Kidney (tissue), 14 donors: Measurements from ENCODE around the gene AUTS2. TPM values are rescaled to one million over a fixed set of nuclear protein-coding genes. Genes with fewer than 3 reads are reported as not detected.

Experiments
- DNase-seq, 5 donors: peaks; one replicate each; pipeline ENCODE4 v3.0.0-alpha.2; 2013 to 2020
- FAIRE-seq: peaks from 2 replicates; lab custom pipeline; 2012; peaks lifted over from hg19 to GRCh38; lab: Jason Lieb, UNC
- H3K27ac ChIP-seq, 2 donors: one replicate each; pipeline ENCODE4 v1.7.0; 2013; ENCODE audit warnings: low read depth in 2 of 2, low read length in 2 of 2, inconsistent platforms in 1 of 2
- H3K27me3 ChIP-seq: one replicate; pipeline ENCODE4 v1.7.1; 2013; ENCODE audit warnings: low read length, inconsistent platforms; ENCODE audit not compliant: control insufficient read depth, insufficient read depth
- H3K36me3 ChIP-seq, 3 donors: one replicate each; pipeline versions ENCODE4 v1.7.0 to v1.7.1; 2013; ENCODE audit warnings: low read length in 3 of 3, control low read depth in 1 of 3, inconsistent platforms in 1 of 3; ENCODE audit not compliant: insufficient read depth in 3 of 3, control insufficient read depth in 2 of 3
- H3K4me1 ChIP-seq, 3 donors: one replicate each; pipeline versions ENCODE4 v1.7.0 to v1.7.1; 2013; ENCODE audit warnings: low read length in 3 of 3, inconsistent platforms in 1 of 3, low read depth in 1 of 3; ENCODE audit not compliant: control insufficient read depth in 2 of 3, insufficient read depth in 2 of 3
- H3K4me3 ChIP-seq, 3 donors: one replicate each; pipeline versions ENCODE4 v1.7.0 to v1.8.1; 2013; ENCODE audit warnings: low read length in 3 of 3, control low read depth in 1 of 3, inconsistent platforms in 1 of 3
- H3K9ac ChIP-seq, 3 donors: one replicate each; pipeline versions ENCODE4 v1.7.0 to v1.7.1; 2013; ENCODE audit warnings: low read length in 3 of 3, control low read depth in 1 of 3, inconsistent platforms in 1 of 3
- H3K9me3 ChIP-seq, 3 donors: one replicate each; pipeline versions ENCODE4 v1.7.0 to v1.7.1; 2013; ENCODE audit warnings: low read length in 3 of 3, control low read depth in 1 of 3, inconsistent platforms in 1 of 3; ENCODE audit not compliant: control insufficient read depth in 2 of 3, insufficient read depth in 1 of 3
- intact Hi-C: fragments of 100-400 bp; cut with DNase I; formaldehyde crosslinking; loops from one replicate; pipeline ENCODE4 v1.11.1; 2022
- polyA plus RNA-seq: library from polyadenylated mRNA; stranded (reverse); fragments of 350-450 nt; fragmentation: Illumina TruSeq; extraction: RNeasy Lipid Tissue Mini Kit (QIAGEN cat#74804); gene quantifications from one replicate; pipeline ENCODE4 v1.2.3, GENCODE V29; 2014; ENCODE audit warnings: low read depth, low replicate concordance; ENCODE audit not compliant: insufficient read depth
- total RNA-seq: library from RNA; stranded (reverse); fragmentation: NEBNext Ultra II Directional; extraction: Animal tissue kit (Norgen Biotek cat#: 25700); gene quantifications from one replicate; pipeline ENCODE4 v1.2.1, GENCODE V29; 2021
- TF ChIP-seq, protein P1 (sequence below): IDR thresholded peaks from 3 replicates; pipeline ENCODE4 v1.5.1; 2012; ENCODE audit warnings: mild to moderate bottlenecking, moderate library complexity, borderline replicate concordance; ENCODE audit not compliant: insufficient read depth; ENCODE audit errors: extremely low read depth
- donor health status: control.
- donor health status: control.
- donor health status: control.
- donor health status: control.
- donor health status: control.
- donor health status: DM: yes; HTN: yes; CAD: no.
- donor health status: Normal renal cell carcinoma (clear cell type).

AUTS2 gene
- total and polyA plus RNA-seq, 2 donors from 2014 or later, result 5.2 to 33.8 TPM

DNA sequence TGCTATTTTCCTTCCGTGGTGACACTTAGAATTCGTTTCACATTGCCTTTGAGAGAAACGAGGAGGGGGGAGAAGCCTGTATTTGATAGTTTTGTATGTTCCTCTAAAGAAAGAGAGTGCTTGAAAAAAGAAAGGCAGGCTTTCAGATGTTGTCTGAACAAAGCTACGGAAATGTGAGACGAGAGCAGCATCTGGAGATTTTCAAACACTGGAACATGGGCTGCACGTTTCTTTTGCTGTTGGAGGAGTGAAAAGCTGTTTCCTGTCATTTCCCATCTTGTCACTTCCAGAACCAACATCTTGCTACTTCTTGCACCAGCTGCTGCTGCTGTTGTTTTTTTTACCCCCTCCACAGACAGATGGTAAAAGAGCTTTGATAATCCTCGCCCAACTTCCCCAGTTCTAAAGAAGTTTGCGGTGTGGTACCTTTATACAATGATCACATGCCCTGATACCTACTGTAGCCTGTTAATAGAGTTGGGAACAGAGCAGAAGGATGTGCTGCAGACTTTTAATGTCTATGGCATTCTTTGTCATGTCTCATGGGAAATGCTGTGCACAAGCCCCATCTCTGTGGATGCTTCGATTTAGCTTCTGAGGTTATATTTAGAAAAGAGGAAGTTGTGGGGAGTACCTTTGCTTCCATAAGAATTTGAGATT is 408.1 kb downstream of the AUTS2 start:
- TF ChIP-seq, protein P1, sequence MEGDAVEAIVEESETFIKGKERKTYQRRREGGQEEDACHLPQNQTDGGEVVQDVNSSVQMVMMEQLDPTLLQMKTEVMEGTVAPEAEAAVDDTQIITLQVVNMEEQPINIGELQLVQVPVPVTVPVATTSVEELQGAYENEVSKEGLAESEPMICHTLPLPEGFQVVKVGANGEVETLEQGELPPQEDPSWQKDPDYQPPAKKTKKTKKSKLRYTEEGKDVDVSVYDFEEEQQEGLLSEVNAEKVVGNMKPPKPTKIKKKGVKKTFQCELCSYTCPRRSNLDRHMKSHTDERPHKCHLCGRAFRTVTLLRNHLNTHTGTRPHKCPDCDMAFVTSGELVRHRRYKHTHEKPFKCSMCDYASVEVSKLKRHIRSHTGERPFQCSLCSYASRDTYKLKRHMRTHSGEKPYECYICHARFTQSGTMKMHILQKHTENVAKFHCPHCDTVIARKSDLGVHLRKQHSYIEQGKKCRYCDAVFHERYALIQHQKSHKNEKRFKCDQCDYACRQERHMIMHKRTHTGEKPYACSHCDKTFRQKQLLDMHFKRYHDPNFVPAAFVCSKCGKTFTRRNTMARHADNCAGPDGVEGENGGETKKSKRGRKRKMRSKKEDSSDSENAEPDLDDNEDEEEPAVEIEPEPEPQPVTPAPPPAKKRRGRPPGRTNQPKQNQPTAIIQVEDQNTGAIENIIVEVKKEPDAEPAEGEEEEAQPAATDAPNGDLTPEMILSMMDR, result no peak
- no peaks in the 10 kb centered on the region for H3K9me3 ChIP-seq
- no peak overlapping the region for H3K27ac ChIP-seq
- DNase-seq (peak in 3 of 5 donors; percentile 57 to 87 (median 81)), FAIRE-seq (no peak)
- H3K36me3 ChIP-seq, result no peaks in the 10 kb centered on the region
- H3K27me3 ChIP-seq, result no peaks in the 10 kb centered on the region
- H3K4me3 ChIP-seq, result no peak overlapping the region
- no peaks in the 10 kb centered on the region for H3K4me1 ChIP-seq
- no peak overlapping the region for H3K9ac ChIP-seq
- intact Hi-C loops, result no loop called here

DNA sequence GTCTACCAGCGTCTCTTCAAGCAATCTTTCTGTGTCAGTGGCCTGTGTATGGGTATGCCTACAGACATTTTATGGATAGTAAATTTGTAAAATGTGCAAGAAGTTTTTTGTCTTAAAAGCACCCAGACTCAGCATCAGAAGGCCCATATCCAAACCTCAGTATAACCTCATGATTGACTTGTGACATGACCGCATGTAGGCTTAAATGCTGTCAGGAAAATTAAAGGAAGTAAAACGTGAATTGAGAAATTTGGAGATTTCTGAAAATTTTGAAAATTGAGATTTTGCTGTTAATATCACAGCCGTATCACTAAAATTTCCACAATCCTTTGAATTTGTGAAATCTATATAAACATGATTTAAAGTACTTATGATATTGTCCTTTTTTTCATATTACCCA is 410.2 kb downstream of the AUTS2 start:
- FAIRE-seq, result no peak
- Histone ChIP-seq H3K36me3 (no peaks in the 10 kb centered on the region), H3K4me3 (no peak overlapping the region), H3K27ac (no peak overlapping the region), H3K27me3 (no peaks in the 10 kb centered on the region), H3K9me3 (no peaks in the 10 kb centered on the region), H3K9ac (no peak overlapping the region), H3K4me1 (no peaks in the 10 kb centered on the region)
- DNase-seq, result no peak
- TF ChIP-seq, protein P1, result no peak
- intact Hi-C loops, result no loop called here

DNA sequence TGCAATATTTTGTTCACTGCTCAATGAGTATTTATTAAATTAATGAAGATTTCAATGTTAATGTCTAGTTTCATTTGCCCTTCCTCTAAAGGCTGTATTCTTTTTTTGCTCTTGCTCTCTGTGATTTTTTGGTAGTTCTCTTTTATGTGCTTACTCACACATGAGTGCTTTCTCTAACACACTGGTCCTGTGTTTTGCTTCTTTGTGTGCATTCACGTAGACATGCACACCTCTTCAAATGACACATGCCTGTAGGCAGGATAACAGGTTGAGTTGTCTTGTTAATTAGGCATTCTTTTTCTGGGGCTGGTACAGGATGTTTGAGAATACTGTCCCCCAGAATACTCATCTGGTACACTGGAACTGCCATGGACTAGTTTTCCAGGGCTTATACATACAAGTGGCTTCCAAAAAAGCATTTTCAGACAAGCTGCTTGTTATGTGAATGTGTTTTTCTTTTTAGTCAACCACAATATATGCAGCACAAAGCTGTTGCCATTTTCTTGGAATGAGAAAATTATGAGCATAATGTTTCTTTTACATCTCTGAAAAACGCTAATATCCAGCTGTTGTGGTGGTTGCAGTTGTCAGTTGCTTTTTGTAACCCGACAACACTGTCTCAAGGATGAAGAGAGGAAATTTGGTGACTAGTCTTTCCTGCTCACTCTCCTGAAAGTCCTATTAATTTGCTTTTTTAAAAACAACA is 416.4 kb downstream of the AUTS2 start:
- TF ChIP-seq, protein P1, result no peak
- Histone ChIP-seq H3K27ac (no peak overlapping the region), H3K36me3 (no peaks in the 10 kb centered on the region), H3K27me3 (no peaks in the 10 kb centered on the region), H3K4me3 (no peak overlapping the region), H3K9me3 (no peaks in the 10 kb centered on the region), H3K9ac (no peak overlapping the region), H3K4me1 (peaks cover 0 to 2% (median 0%) of the 10 kb centered on the region in 3 donors)
- FAIRE-seq (no peak), DNase-seq (peak in 1 of 5 donors; percentile 34)
- intact Hi-C loops, result no loop called here
